Subcutaneous abdominal adipose tissue (tissue), 5 donors: ENCODE results near the gene MSMP.

Experiments used
- H3K27ac ChIP-seq: one replicate; pipeline ENCODE4 v1.7.0; 2013; ENCODE audit warnings: low read depth, mild to moderate bottlenecking, inconsistent platforms, low read length, moderate library complexity
- H3K27me3 ChIP-seq, 5 donors: one replicate each; pipeline ENCODE4 v1.7.0; 2013; ENCODE audit warnings: low read length in 5 of 5, inconsistent platforms in 1 of 5; ENCODE audit not compliant: control insufficient read depth in 5 of 5, insufficient read depth in 4 of 5
- H3K36me3 ChIP-seq, 5 donors: one replicate each; pipeline ENCODE4 v1.7.0; 2013; ENCODE audit warnings: low read length in 5 of 5; ENCODE audit not compliant: control insufficient read depth in 5 of 5, insufficient read depth in 5 of 5
- H3K4me1 ChIP-seq, 5 donors: one replicate each; pipeline ENCODE4 v1.7.0; 2013; ENCODE audit warnings: low read length in 5 of 5, mild to moderate bottlenecking in 3 of 5, moderate library complexity in 1 of 5; ENCODE audit not compliant: control insufficient read depth in 5 of 5, insufficient read depth in 5 of 5
- H3K4me3 ChIP-seq, 5 donors: one replicate each; pipeline ENCODE4 v1.7.0; 2013; ENCODE audit warnings: low read length in 5 of 5, low read depth in 1 of 5
- H3K9ac ChIP-seq, 5 donors: one replicate each; pipeline ENCODE4 v1.7.0; 2013; ENCODE audit warnings: low read length in 5 of 5, mild to moderate bottlenecking in 4 of 5, moderate library complexity in 3 of 5
- H3K9me3 ChIP-seq, 5 donors: one replicate each; pipeline ENCODE4 v1.7.0; 2013; ENCODE audit warnings: low read length in 5 of 5; ENCODE audit not compliant: control insufficient read depth in 5 of 5
- donor health status: healthy.
- donor health status: healthy.
- donor health status: healthy.
- donor health status: healthy.
- donor health status: healthy.

Gene MSMP

GRCh38 chr9:35705836-35706430 is 48.1 kb downstream of the MSMP start:
- H3K9ac ChIP-seq = no peak overlapping the region
- H3K27ac ChIP-seq = no peak overlapping the region
- no peaks in the 10 kb centered on the region for H3K27me3 ChIP-seq
- no peak overlapping the region for H3K4me3 ChIP-seq
- H3K4me1 ChIP-seq = peaks cover 0 to 9% (median 0%) of the 10 kb centered on the region in 5 donors
- H3K36me3 ChIP-seq = peaks cover 20 to 94% (median 93%) of the 10 kb centered on the region in 5 donors
- no peaks in the 10 kb centered on the region for H3K9me3 ChIP-seq

DNA sequence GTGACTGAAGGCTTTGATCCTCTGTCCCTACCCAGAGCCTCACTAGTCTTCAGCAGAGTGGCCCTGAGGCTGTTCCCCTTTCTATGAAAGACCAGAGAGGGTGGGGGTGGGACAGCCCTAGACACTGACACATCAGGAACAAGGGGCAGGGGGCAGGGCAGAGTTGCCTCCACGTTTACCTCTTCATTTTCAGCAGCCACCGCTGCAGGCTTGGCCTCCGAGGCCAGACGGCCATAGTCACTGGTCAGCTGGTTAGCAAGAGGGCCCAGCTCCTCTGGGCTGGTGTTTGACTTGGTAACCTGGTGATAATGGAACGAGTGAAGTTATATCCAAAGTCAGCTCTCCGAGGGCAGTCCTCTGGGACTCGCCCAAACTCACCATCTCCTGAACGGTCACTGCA is 48.7 kb downstream of the MSMP start:
- Histone ChIP-seq H3K4me1 (peaks cover 0 to 9% (median 0%) of the 10 kb centered on the region in 5 donors), H3K4me3 (no peak overlapping the region), H3K27me3 (no peaks in the 10 kb centered on the region), H3K27ac (no peak overlapping the region), H3K9ac (no peak overlapping the region), H3K9me3 (no peaks in the 10 kb centered on the region), H3K36me3 (peaks cover 25 to 94% (median 93%) of the 10 kb centered on the region in 5 donors)

- H3K27me3 ChIP-seq = no peaks in the 10 kb centered on the region
- H3K4me1 ChIP-seq = peaks cover 0 to 9% (median 0%) of the 10 kb centered on the region in 5 donors
- H3K4me3 ChIP-seq = no peak overlapping the region
- no peak overlapping the region for H3K27ac ChIP-seq
- H3K36me3 ChIP-seq = peaks cover 24 to 99% (median 98%) of the 10 kb centered on the region in 5 donors
- no peak overlapping the region for H3K9ac ChIP-seq
- H3K9me3 ChIP-seq = no peaks in the 10 kb centered on the region
Measured at GRCh38 chr9:35703906-35704672, 50.0 kb downstream of the MSMP start.
